Stomach smooth muscle (tissue), 2 donors: ENCODE measurements around the gene SDR39U1.
A peak's percentile ranks its signal among the peaks of the same experiment; 100 is the strongest.
"Not testable (repeated sequence)": the region's sequence is repeated elsewhere in the genome, so short reads cannot be mapped to it uniquely, and the experiment has no call there.

Source experiments
- H3K27ac ChIP-seq: one replicate; pipeline ENCODE4 v1.7.0; 2013; ENCODE audit warnings: mild to moderate bottlenecking, low read length, inconsistent platforms
- H3K27me3 ChIP-seq, 2 donors: one replicate each; pipeline ENCODE4 v1.7.0; 2013; ENCODE audit warnings: low read length in 2 of 2; ENCODE audit not compliant: insufficient read depth in 2 of 2, control insufficient read depth in 1 of 2
- H3K36me3 ChIP-seq, 2 donors: one replicate each; pipeline ENCODE4 v1.7.0; 2013; ENCODE audit warnings: low read length in 2 of 2; ENCODE audit not compliant: control insufficient read depth in 2 of 2, insufficient read depth in 2 of 2
- H3K4me1 ChIP-seq: one replicate; pipeline ENCODE4 v1.7.0; 2013; ENCODE audit warnings: low read length; ENCODE audit not compliant: control insufficient read depth, insufficient read depth
- H3K4me3 ChIP-seq, 2 donors: one replicate each; pipeline ENCODE4 v1.7.0; 2013; ENCODE audit warnings: low read length in 2 of 2
- H3K9ac ChIP-seq, 2 donors: one replicate each; pipeline ENCODE4 v1.7.0; 2013; ENCODE audit warnings: low read length in 2 of 2, mild to moderate bottlenecking in 1 of 2
- H3K9me3 ChIP-seq, 2 donors: one replicate each; pipeline ENCODE4 v1.7.0; 2013; ENCODE audit warnings: low read length in 2 of 2; ENCODE audit not compliant: control insufficient read depth in 2 of 2
- donor health status: healthy.
- donor health status: Pancreatic carcinoma.

Gene SDR39U1, protein sequence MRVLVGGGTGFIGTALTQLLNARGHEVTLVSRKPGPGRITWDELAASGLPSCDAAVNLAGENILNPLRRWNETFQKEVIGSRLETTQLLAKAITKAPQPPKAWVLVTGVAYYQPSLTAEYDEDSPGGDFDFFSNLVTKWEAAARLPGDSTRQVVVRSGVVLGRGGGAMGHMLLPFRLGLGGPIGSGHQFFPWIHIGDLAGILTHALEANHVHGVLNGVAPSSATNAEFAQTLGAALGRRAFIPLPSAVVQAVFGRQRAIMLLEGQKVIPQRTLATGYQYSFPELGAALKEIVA

GRCh38 chr14:24442240-24443052 is at the start of gene SDR39U1:
TSS of gene SDR39U1 (minus strand) at chr14:24442776. CDS start at chr14:24442769, 7 bp downstream.
- Histone ChIP-seq H3K27me3 (no peaks in the 10 kb centered on the region), H3K4me3 (peak within 1 kb of the TSS; percentile 88 to 91), H3K27ac (peak within 1 kb of the TSS; percentile 100), H3K9me3 (no peaks in the 10 kb centered on the region), H3K4me1 (peaks cover 28% of the 10 kb centered on the region), H3K36me3 (peaks cover 27 to 32% of the 10 kb centered on the region in 2 donors), H3K9ac (peak within 1 kb of the TSS; percentile 99)

DNA sequence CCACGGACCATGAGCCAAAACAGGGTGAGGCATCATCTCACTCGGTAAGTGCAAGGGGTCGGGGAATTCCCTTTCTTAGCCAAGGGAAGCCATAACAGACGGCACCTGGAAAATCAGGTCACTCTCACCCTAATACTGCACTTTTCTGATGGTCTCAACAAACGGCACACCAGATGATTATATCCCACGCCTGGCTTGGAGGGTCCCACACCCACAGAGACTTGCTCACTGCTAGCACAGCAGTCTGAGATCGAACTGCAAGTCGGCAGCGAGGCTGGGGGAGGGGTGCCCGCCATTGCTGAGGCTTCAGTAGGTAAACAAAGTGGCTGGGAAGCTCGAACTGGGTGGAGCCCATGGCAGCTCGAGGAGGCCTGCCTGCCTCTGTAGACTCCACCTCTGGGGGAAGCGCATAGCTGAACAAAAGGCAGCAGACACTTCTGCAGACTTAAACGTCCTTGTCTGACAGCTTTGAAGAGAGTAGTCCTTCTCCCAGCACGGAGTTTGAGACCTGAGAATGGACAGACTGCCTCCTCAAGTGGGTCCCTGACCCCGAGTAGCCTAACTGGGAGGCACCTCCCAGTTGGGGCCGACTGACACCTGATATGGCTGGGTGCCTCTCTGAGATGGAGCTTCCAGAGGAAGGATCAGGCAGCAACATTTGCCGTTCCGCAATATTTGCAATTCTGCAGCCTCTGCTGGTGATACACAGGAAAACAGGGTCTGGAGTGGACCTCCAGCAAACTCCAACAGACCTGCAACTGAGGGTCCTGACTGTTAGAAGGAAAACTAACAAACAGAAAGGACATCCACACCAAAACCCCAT is 49.2 kb upstream of the SDR39U1 start:
- H3K4me3 ChIP-seq: not testable (repeated sequence)

GRCh38 chr14:24483604-24484252 is 41.2 kb upstream of the SDR39U1 start:
- H3K27ac ChIP-seq: no peak overlapping the region
- no peak overlapping the region for H3K4me3 ChIP-seq
- H3K9me3 ChIP-seq: no peaks in the 10 kb centered on the region
- no peaks in the 10 kb centered on the region for H3K4me1 ChIP-seq
- no peaks in the 10 kb centered on the region for H3K36me3 ChIP-seq
- H3K27me3 ChIP-seq: no peaks in the 10 kb centered on the region
- no peak overlapping the region for H3K9ac ChIP-seq

More for the DNA sequence above, 49.2 kb upstream of the SDR39U1 start:
- not testable (repeated sequence) for H3K9ac ChIP-seq, H3K4me1 ChIP-seq, H3K36me3 ChIP-seq, H3K27ac ChIP-seq, H3K27me3 ChIP-seq, H3K9me3 ChIP-seq

DNA sequence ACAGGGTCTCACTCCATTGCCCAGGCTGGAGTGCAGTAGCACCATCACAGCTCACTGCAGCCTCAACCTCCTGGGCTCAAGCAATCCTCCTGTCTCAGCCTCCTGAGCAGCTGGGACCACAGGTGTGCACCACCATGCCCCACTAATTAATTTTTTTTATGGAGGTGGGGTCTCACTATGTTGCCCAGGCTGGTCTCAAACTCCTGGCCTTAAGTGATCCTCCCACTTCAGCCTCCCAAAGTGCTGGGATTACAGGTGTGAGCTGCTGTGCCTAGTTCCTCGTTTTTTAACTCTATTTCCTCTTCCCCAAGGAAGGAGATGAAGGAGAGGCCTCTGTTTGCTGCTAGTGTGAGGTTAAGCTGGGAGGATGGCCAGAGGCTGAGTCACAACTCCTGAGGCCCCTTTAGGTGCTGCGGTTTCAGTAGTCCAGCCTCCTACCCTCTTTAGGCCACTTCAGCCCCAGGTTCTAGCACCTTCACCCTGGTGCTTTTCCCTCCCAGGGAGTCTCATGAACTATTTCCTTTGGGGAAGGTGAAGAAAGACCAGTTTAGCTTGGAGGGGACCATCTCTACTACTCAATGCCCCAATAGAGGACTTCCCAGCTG is 40.2 kb upstream of the SDR39U1 start:
- not testable (repeated sequence) for H3K9ac ChIP-seq, H3K9me3 ChIP-seq, H3K27ac ChIP-seq, H3K27me3 ChIP-seq, H3K4me1 ChIP-seq, H3K4me3 ChIP-seq, H3K36me3 ChIP-seq

GRCh38 chr14:24481622-24482324 is 39.2 kb upstream of the SDR39U1 start:
- Histone ChIP-seq H3K27ac (no peak overlapping the region), H3K9ac (no peak overlapping the region), H3K27me3 (no peaks in the 10 kb centered on the region), H3K9me3 (no peaks in the 10 kb centered on the region), H3K4me1 (no peaks in the 10 kb centered on the region), H3K4me3 (no peak overlapping the region), H3K36me3 (no peaks in the 10 kb centered on the region)

DNA sequence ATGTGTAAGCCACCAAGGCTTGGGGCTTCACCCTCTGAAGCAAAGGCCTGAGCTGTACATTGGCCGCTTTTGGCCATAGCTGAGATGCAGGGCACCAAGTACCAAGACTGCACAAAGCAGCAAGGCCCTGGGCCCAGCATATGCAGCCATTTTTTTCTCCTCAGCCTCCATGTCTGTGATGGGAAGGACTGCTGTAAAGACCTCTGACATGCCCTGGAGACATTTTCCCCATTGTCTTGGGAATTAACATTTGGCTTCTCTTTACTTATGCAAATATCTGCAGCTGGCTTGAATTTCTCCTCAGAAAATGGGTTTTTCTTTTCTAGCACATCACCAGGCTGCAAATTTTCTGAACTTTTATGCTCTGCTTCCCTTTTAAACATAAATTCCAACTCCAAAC is 37.4 kb upstream of the SDR39U1 start:
- H3K27me3 ChIP-seq, H3K36me3 ChIP-seq, H3K9ac ChIP-seq, H3K4me3 ChIP-seq, H3K9me3 ChIP-seq, H3K4me1 ChIP-seq, H3K27ac ChIP-seq: not testable (repeated sequence)

DNA sequence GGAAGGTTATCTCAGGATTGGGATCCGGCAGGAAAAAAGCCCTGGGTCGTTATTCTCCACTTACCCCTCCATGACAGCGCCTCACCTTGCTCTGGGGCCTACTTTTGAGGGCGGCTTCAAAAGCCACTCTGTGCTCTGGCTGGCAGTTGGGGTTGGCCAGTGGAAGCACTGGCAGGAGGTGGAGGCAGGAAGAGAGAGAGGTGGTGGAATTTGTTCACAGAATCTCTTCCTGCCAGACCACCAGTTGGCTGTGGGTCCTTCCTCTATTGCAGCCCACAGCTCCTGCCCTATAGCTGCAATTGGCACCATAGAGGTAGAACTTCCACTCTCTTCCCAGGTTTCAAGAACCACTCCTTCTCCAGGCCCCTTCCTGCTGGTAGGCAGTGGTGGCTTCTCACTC is 32.7 kb upstream of the SDR39U1 start:
- H3K9ac ChIP-seq: no peak overlapping the region
- H3K9me3 ChIP-seq: no peaks in the 10 kb centered on the region
- H3K4me3 ChIP-seq: no peak overlapping the region
- no peaks in the 10 kb centered on the region for H3K27me3 ChIP-seq
- no peaks in the 10 kb centered on the region for H3K36me3 ChIP-seq
- H3K4me1 ChIP-seq: no peaks in the 10 kb centered on the region
- H3K27ac ChIP-seq: no peak overlapping the region

DNA sequence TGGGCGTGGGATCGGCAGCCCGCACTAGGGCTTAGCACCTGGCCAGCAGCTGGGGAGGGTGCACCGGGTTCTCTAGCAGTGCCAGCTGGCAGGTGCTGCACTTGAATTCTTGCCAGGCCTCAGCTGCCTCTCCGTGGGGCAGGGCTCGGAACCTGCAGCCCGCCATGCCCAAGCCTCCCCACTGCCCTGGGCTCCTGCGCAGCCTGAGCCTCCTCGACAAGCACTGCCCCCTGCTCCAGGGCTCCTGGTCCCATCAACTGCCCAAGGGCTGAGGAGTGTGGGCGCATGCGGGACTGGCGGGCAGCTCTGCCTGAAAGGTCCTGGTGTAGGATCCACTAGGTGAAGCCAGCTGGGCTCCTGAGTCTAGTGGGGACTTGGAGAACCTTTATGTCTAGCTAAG is 30.6 kb upstream of the SDR39U1 start:
- Histone ChIP-seq H3K9me3 (no peaks in the 10 kb centered on the region), H3K27ac (no peak overlapping the region), H3K36me3 (no peaks in the 10 kb centered on the region)

GRCh38 chr14:24470450-24470849 is 27.9 kb upstream of the SDR39U1 start:
- not testable (repeated sequence) for H3K9ac ChIP-seq, H3K27ac ChIP-seq, H3K4me3 ChIP-seq, H3K27me3 ChIP-seq, H3K36me3 ChIP-seq, H3K9me3 ChIP-seq, H3K4me1 ChIP-seq

More for the DNA sequence above, 30.6 kb upstream of the SDR39U1 start:
- no peaks in the 10 kb centered on the region for H3K27me3 ChIP-seq
- no peaks in the 10 kb centered on the region for H3K4me1 ChIP-seq
- H3K9ac ChIP-seq: no peak overlapping the region
- H3K4me3 ChIP-seq: no peak overlapping the region
